Thoracic aorta (tissue), 2 donors: ENCODE data around the gene PAEP. TPM values are rescaled to one million over a fixed set of nuclear protein-coding genes. Genes with fewer than 3 reads are reported as not detected.

ENCODE experiments used
- ATAC-seq: fragments of 150-250 bp; one replicate; pipeline ENCODE4 v1.8.0; 2017; ENCODE audit warnings: low read depth; ENCODE audit not compliant: insufficient number of reproducible peaks, low FRiP score
- DNase-seq: peaks from one replicate; pipeline ENCODE4 v3.0.0-alpha.2; 2020; ENCODE audit warnings: low spot score
- H3K27ac ChIP-seq, 2 donors: fragments of 200-600 bp; sonication (generic); 1 replicate in 1 of 2; 2 replicates in 1 of 2; pipeline ENCODE4 v1.5.1; 2016; ENCODE audit warnings: mild to moderate bottlenecking in 2 of 2, moderate library complexity in 2 of 2
- H3K27me3 ChIP-seq: fragments of 200-600 bp; sonication (generic); replicated peaks from 2 replicates; pipeline ENCODE4 v1.6.0; 2016; ENCODE audit warnings: mild to moderate bottlenecking; ENCODE audit not compliant: insufficient read depth
- H3K36me3 ChIP-seq: fragments of 200-600 bp; sonication (generic); one replicate; pipeline ENCODE4 v1.5.1; 2016
- H3K4me1 ChIP-seq, 2 donors: fragments of 200-600 bp; sonication (generic); 1 replicate in 1 of 2; 2 replicates in 1 of 2; pipeline versions ENCODE4 v1.5.1 to v1.6.0; 2016; ENCODE audit warnings: low read depth in 2 of 2, mild to moderate bottlenecking in 1 of 2; ENCODE audit not compliant: control insufficient read depth in 1 of 2
- H3K4me3 ChIP-seq: fragments of 200-600 bp; sonication (generic); 2 replicates; pipeline ENCODE4 v1.5.1; 2016; ENCODE audit warnings: mild to moderate bottlenecking
- H3K9me3 ChIP-seq: fragments of 200-600 bp; sonication (generic); 2 replicates; pipeline ENCODE4 v1.5.1; 2016
- total RNA-seq, 2 donors: library from RNA; depleted of rRNA; stranded (reverse); fragments of >200 nt; gene quantifications; one replicate each; pipeline versions ENCODE4 v1.1.0 to v1.2.3, GENCODE V29; 2016
- TF ChIP-seq, protein P1 (sequence below): fragments of 200-600 bp; sonication (generic); IDR thresholded peaks from one replicate; pipeline ENCODE4 v1.5.1; 2019; ENCODE audit warnings: antibody characterized with exemption

The PAEP gene
- total RNA-seq, 2 donors from 2014 or later: not detected

DNA sequence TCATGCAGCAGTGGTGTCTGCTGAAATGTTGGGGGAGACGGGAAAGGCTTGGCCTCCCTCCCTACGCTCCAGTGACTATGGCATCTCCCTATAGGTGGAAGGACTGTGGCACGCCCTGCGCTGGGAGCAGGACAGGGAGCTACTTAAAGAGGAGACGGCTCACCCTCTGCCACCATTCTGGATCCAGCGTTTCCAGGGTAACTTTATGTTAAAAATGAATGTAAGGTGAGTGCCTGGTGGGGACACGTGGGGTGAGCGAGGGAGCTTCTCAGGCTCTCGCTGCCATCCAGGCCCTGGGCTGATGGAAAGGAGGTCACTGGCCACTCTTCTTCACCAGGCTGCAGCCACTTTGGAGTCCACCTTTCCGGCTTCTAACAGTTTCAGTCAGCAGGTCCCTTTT is 15.7 kb downstream of the PAEP start:
- no peaks in the 10 kb centered on the region for H3K36me3 ChIP-seq
- TF ChIP-seq, protein P1, sequence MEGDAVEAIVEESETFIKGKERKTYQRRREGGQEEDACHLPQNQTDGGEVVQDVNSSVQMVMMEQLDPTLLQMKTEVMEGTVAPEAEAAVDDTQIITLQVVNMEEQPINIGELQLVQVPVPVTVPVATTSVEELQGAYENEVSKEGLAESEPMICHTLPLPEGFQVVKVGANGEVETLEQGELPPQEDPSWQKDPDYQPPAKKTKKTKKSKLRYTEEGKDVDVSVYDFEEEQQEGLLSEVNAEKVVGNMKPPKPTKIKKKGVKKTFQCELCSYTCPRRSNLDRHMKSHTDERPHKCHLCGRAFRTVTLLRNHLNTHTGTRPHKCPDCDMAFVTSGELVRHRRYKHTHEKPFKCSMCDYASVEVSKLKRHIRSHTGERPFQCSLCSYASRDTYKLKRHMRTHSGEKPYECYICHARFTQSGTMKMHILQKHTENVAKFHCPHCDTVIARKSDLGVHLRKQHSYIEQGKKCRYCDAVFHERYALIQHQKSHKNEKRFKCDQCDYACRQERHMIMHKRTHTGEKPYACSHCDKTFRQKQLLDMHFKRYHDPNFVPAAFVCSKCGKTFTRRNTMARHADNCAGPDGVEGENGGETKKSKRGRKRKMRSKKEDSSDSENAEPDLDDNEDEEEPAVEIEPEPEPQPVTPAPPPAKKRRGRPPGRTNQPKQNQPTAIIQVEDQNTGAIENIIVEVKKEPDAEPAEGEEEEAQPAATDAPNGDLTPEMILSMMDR: no peak
- no peaks in the 10 kb centered on the region for H3K9me3 ChIP-seq
- no peak overlapping the region for H3K27ac ChIP-seq
- no peaks in the 10 kb centered on the region for H3K4me1 ChIP-seq
- no peak for ATAC-seq
- H3K4me3 ChIP-seq: no peak overlapping the region
- H3K27me3 ChIP-seq: no peaks in the 10 kb centered on the region
- no peak for DNase-seq

DNA sequence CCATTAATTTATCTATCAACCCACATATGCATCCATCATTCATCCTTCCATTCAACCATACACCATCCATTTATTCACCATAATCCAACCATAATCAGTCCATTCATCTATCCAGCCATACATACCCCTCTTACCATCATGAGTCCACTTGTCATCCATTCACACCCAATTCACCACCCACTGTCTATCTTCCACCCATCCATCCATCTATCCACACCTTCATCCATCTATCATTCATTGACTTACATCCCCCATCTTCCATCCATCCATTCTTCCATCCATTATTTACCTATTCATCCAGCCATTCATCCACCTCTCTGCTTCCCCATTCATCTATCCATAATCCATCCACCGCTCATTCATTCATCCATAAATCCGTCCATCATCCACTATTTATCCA is 17.8 kb downstream of the PAEP start:
- TF ChIP-seq, protein P1: no peak
- ATAC-seq (no peak), DNase-seq (no peak)
- Histone ChIP-seq H3K4me1 (no peaks in the 10 kb centered on the region), H3K9me3 (no peaks in the 10 kb centered on the region), H3K27me3 (no peaks in the 10 kb centered on the region), H3K27ac (no peak overlapping the region), H3K4me3 (no peak overlapping the region), H3K36me3 (no peaks in the 10 kb centered on the region)

DNA sequence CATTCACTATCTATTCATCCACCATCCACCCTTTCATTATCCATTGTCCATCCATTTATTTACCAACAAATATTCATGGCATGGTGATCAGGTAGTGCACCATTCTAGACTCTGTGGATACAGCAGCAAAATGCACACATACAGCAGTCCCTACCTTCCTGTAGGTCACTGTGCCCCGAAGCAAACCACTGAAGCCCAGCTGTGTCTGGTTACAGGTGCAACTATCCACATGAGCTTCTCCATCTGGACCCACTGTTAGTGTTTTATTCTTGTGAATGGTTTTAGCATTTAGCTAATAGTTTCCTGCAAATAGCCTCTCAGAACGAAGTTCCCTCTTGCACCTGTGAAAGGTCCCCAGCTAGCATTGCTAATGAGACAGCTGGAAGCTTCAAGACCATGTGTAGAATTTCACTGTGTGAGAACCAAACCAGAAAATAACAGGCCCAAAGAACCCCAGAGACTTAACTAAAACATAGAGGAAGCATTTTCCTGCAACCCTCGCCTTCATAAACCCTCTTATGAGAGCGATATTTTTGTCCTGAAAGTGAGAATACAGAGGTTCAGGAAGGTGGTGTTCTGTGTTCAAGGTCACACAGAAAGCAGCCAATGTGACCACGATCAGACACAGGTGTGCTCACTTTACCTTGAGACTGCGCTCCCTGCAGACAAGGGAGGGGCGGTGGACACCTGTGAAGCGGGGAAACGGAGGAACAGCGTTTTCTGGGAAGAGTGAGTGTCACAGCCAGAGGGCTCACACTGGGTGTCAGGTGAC is 18.5 kb downstream of the PAEP start:
- no peaks in the 10 kb centered on the region for H3K27me3 ChIP-seq
- TF ChIP-seq, protein P1: no peak
- no peaks in the 10 kb centered on the region for H3K36me3 ChIP-seq
- ATAC-seq: no peak
- no peaks in the 10 kb centered on the region for H3K4me1 ChIP-seq
- no peak for DNase-seq
- H3K27ac ChIP-seq: no peak overlapping the region
- H3K4me3 ChIP-seq: no peak overlapping the region
- H3K9me3 ChIP-seq: no peaks in the 10 kb centered on the region

DNA sequence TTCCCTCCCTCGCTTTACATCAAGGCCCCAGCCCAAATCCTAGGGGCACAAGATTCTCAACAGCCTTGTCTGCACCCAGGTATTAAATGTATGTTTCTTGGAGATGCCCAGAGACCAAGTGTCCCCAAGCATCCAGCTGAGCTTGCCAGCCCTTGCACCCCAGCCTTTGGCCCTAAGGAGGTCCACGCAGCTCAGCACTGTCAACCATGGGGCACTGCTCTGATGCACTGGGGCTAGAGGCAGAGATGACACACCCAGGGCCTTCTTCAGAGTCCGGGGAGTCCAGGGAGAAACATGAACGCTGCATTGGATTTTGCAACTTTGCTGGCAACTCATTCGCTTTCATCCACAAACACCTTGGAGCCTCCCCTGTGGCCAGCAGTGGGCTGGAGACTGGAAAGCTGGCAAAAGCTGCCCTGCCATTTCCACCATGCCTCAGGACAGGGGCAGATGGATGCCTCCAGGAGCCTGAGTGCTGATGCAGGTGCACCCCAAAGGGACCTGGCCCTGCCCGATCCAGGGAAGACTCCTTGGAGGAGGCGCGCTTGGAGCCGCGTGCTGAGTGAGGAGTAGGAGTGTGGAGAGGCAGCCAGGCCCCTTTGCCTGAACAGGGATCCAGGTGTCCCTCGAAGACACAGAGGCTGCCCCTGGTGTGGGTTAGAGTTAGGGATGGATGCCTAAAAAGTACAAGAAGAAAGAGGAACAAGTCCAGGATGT is 19.3 kb downstream of the PAEP start:
- TF ChIP-seq, protein P1: no peak
- no peak overlapping the region for H3K4me3 ChIP-seq
- no peak for ATAC-seq
- no peaks in the 10 kb centered on the region for H3K27me3 ChIP-seq
- no peaks in the 10 kb centered on the region for H3K36me3 ChIP-seq
- H3K27ac ChIP-seq: no peak overlapping the region
- no peak for DNase-seq
- no peaks in the 10 kb centered on the region for H3K4me1 ChIP-seq
- no peaks in the 10 kb centered on the region for H3K9me3 ChIP-seq

DNA sequence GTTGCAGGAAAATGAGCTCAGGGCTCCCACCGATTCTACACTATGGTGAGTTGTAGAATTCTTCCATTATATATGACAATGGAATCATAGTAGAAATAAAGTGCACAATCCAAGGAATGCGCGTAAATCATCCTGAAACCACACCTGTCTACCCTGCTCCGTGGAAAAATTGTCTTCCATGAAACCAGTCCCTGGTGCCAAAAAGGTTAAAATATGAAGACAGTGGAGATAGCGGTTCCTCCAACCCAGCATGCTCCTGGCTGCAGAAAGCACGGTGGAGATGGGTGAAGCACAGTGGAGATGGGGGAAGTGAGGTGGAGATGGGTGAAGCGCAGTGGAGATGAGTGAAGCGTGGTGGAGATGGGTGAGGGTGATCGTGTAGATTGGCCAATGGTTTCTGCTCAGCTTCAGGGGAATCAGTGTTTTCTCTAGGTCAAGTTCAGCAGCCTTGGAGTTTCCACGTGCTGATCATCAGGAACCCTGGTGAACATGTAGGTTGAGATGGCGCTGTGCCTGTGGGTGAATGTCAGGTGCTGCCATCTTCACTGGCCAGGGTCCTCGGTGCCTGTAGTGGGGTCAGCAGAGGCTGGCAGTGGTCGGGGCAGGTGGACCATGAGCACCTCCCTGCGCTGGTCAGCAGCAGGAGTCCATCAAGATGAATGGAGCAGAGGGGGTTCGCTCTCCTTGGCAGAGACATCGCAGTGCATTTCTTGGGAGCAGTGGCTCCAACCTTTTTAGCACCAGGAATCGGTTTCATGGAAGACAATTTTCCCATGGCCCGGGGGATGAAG is 20.3 kb downstream of the PAEP start:
- no peak overlapping the region for H3K4me3 ChIP-seq
- H3K27me3 ChIP-seq: no peaks in the 10 kb centered on the region
- no peak for ATAC-seq
- no peak for DNase-seq
- H3K36me3 ChIP-seq: no peaks in the 10 kb centered on the region
- H3K4me1 ChIP-seq: no peaks in the 10 kb centered on the region
- H3K27ac ChIP-seq: no peak overlapping the region
- no peaks in the 10 kb centered on the region for H3K9me3 ChIP-seq
- TF ChIP-seq, protein P1: no peak
